ENCODE results near the gene BCHE.

BCHE gene

DNA sequence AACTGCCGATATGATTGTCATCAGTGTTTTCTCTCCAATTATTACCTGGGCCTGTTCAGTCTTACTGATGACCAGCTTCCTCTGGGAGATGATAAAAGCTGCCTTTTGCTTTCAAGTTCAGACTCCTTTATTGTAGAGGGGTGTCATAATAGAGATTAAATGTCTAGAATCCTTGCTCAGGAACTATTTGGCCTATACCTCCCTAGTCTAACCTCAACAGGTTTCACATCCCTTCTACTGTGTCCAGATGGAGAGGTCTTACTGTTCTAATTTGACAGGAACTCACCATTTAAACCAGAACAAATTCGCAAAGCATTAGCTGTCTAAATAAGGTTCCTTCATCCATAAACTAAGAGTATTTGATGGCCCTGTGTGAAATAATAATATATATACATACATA is 88.0 kb downstream of the BCHE start:
- DNase-seq, result no peak

DNA sequence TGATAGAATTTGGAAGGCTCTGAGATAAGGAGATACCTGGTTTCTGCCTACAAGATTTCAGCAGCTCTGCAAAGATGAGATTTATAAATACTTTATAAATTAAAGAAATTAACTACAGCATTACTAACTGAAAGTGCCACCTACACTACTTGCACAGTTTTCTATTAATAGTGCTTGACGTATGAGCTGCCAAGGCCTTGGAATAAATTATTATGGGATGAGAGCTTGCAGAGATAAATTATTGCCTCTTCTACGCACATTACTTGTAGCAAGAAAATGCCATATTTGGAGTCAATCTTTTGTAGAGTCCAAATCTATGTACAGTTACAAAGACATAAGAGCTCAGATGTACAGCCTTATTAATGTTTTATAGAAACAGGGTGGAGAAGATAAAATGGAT is 89.1 kb downstream of the BCHE start:
- DNase-seq, result no peak

DNA sequence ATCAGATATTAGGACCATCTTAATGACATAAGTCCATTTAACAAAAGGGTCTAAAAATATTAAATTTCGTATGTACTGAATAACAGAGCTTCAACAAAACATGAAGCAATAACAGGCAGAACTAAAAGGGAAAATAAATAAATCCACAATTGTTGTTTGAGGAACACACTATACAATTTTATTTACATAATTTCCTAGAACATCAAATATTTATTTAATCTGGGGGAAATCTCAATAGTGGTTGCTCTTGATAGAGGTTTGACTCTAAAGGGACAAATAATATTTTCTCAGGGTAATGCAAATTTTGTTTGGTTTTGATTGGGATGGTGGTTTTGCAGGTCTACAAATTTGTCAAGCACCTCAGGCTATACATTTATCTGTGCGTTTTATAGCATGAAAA is 90.3 kb downstream of the BCHE start:
- DNase-seq, result no peak

DNA sequence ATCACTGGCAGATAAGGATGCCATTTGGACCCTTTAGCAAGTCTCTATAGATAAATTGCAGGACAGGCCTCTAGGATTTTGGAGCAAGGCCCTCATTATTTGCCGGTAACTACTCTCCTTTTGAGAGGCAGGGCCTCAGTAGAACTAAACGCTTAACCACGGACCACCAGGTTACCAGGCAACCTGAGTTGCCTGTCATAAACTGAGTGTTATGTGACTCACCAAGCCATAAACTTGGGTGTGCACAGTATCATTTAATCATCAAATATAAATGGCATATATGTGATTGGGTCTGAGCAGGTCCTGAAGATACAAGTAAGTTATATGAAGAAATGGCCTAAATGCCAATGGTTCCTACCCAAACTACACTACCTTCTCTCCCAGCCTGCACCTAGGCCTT is 93.2 kb downstream of the BCHE start:
- no peak for DNase-seq

- no peak for DNase-seq
Measured at GRCh38 chr3:165742351-165742750, 94.9 kb downstream of the BCHE start.

DNA sequence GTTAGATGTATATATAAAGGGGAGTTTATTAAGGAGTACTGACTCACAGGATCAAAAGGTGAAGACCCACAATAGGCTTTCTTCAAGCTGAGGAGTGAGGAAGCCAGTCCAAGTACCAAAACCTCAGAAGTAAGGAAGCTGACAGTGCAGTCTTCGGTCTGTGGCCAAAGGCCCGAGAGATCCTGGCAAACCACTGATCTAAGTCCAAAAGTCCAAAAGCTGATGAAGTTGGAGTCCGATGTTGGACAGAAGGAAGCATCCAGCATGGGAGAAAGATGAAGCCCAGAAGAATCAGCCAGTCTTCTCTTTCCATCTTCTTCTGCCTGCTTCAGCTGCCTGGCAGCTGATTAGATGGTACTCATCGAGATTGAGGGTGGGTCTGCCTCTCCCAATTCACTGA is 107.5 kb downstream of the BCHE start:
- DNase-seq, result no peak

GRCh38 chr3:165728924-165729323 is 108.3 kb downstream of the BCHE start:
- no peak for DNase-seq

GRCh38 chr3:165725296-165725695 is 111.9 kb downstream of the BCHE start:
- no peak for DNase-seq
